T-helper 1 cell treated with Interleukin-12 subunit alpha and Interleukin-12 subunit beta and Interleukin-4 antibody, amounts not matched to agents 30 ng/mL and 1 ng/mL, for 36 hours (primary cell): Measurements from ENCODE around the gene EFHD1. TPM values are rescaled to one million over a fixed set of nuclear protein-coding genes. Genes with fewer than 3 reads are reported as not detected.
"Not testable (repeated sequence)": the region's sequence is repeated elsewhere in the genome, so short reads cannot be mapped to it uniquely, and the experiment has no call there.

Experiments
- intact Hi-C: fragments of 100-400 bp; cut with micrococcal nuclease; formaldehyde crosslinking; loops from one replicate; pipeline ENCODE4 v1.15.1; 2024
- total RNA-seq: library from RNA; stranded (reverse); gene quantifications from 2 replicates; pipeline ENCODE4 v1.2.3, GENCODE V29; 2022

EFHD1 gene
- total RNA-seq, 1 donor from 2014 or later = 0.86 TPM

DNA sequence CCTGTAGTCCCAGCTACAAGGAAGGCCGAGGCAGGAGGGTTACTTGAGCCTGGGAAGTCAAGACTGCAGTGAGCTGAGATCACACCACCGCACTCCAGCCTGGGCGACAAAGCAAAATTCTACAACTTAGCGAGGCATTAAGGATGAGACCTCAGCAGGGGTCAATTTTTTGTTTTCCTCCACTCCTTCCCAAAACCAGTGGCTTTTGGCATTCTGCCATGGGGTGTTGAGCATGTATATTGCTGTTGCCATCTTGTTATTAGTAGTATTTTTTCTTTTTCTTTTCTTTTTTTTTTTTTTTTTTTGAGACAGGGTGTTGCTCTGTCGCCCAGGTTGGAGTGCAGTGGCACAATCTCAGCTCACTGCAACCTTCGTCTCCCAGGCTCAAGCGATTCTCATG, 54.8 kb downstream of the EFHD1 start:
- intact Hi-C loops = no loop called here

- intact Hi-C loops = no loop called here
These were observed 55.9 kb downstream of the EFHD1 start for GRCh38 chr2:232689152-232689910.

DNA sequence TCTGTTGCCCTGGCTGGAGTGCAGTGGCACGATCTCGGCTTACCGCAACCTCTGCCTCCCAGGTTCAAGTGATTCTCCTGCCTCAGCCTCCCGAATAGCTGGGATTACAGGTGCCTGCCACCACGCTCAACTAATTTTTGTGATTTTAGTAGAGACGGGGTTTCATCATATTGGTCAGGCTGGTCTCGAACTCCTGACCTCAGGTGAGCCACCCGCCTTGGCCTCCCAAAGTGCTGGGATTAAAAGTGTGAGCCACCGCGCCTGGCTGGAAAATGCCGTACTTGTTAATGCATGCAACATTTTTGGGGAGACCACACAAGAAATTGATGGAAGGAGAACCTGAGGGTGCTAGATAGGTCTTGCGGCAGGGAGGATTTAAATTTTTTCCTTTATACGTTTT, 57.7 kb downstream of the EFHD1 start:
- intact Hi-C loops = not testable (repeated sequence)

- intact Hi-C loops = no loop called here
These were observed 59.9 kb downstream of the EFHD1 start for GRCh38 chr2:232693344-232693743.

DNA sequence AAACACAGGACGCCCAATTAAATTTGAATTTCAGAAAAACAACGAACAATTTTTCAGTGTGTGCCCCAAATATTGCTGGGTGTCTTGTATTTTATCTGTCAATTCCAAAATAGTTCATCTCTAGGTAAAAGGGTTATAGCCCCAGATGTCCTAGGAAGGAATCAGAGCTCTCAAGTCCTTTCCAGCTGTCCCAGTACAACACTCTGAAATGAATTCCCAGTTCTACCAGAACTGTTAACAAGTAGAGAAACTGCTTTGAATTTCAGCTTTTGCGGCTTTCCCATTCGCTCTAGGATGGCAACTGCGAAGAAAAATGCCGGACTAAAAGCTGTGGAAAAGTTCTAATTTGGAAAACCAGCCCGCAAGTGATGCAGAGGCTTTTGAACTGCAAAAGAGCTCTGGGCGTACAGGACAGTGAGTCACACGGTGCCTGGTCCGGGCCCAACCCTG, 63.2 kb downstream of the EFHD1 start:
- intact Hi-C loops = loop anchor here (1.0 to 5.0 kb wide), 14 partner anchors 90 to 1161 kb away; partner anchors contain the start of genes ATG16L1, DGKD, DIS3L2 and EIF4E2

GRCh38 chr2:232697059-232697806, 63.8 kb downstream of the EFHD1 start, which contains the start of gene GIGYF2:
Gene GIGYF2 (plus strand): TSS chr2:232697331. CDS start chr2:232735198, 37,867 bp downstream.
- intact Hi-C loops = loop anchor here (1.0 to 5.0 kb wide), 14 partner anchors 91 to 1160 kb away; partner anchors contain the start of genes ATG16L1, DGKD, DIS3L2 and EIF4E2

DNA sequence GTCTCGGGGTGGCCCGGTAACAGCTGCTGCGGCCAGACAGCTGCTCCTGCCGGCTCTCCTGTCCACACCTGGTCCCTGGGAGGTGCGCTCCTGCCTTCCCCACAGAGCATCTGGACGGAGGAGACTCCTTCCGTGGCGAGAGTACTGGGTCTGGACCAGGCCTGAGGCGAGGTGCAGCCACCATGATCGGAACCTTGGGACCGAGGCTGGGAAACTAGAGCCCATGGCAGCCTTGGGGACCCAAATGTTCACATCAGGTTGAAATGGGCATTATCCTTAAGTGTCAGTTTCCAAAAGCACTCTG, 64.4 kb downstream of the EFHD1 start:
- intact Hi-C loops = loop anchor here (1.0 to 5.0 kb wide), 14 partner anchors 91 to 1160 kb away; partner anchors contain the start of genes ATG16L1, DGKD, DIS3L2 and EIF4E2

DNA sequence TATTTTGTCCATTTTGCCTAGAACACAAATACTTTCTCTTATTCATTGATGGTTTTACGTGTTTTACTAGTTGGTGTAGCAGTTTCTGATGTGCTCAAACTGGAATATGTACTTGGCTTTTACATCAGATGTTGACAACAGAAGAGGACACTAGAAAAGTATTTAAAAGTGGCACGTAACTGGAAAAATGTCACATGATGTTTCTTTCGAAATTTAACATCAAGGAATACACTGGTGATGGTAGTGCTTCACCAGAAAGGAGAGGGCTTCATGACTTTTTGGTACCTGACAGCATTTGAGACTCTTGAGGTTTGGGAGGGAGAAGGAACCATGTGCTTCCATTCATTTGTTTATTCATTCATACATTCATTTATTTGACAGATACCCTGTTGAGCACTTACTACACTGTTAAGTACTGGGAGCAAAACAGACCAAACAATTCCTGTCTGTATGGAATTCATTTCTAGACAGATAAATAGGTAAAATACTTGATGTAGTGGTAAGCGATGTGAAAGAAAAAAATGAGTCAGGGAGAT, 65.2 kb downstream of the EFHD1 start:
- intact Hi-C loops = loop anchor here (5.0 kb wide), 9 partner anchors 379 to 1159 kb away; partner anchors contain the start of genes ATG16L1, PTMA and USP40

DNA sequence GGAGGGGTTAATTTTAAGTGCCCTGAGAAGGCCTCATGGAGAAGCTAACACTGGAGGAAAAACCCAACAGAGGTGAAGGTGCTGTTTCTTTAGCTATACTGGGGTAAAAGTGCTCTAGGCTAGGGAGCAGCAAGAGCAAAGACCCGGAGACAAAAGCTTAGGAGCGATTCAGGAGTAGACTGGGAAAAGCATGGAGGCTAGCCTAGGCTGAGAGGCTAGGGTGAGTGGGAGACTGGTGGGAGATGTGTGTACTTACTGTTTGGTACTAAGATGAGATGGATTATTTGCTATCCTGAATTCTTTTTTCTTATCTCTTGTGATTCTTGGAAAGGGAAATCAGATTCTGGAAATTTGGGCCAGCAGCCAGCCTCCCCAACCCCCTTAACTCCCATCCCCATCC, 65.7 kb downstream of the EFHD1 start:
- intact Hi-C loops = loop anchor here (5.0 kb wide), 9 partner anchors 378 to 1158 kb away; partner anchors contain the start of genes ATG16L1, PTMA and USP40

GRCh38 chr2:232700154-232700553, 66.8 kb downstream of the EFHD1 start:
- intact Hi-C loops = no loop called here

- intact Hi-C loops = no loop called here
These were observed 73.7 kb downstream of the EFHD1 start for GRCh38 chr2:232707076-232707475.

- intact Hi-C loops = no loop called here
These were observed 80.1 kb downstream of the EFHD1 start for GRCh38 chr2:232713505-232713904.

GRCh38 chr2:232714969-232715368, 81.6 kb downstream of the EFHD1 start:
- intact Hi-C loops = no loop called here

GRCh38 chr2:232720056-232720455, 86.7 kb downstream of the EFHD1 start:
- intact Hi-C loops = not testable (repeated sequence)

GRCh38 chr2:232721261-232721660, 87.9 kb downstream of the EFHD1 start:
- intact Hi-C loops = no loop called here

GRCh38 chr2:232721882-232722281, 88.5 kb downstream of the EFHD1 start:
- intact Hi-C loops = no loop called here

- intact Hi-C loops = no loop called here
These were observed 89.6 kb downstream of the EFHD1 start for GRCh38 chr2:232723027-232723426.

DNA sequence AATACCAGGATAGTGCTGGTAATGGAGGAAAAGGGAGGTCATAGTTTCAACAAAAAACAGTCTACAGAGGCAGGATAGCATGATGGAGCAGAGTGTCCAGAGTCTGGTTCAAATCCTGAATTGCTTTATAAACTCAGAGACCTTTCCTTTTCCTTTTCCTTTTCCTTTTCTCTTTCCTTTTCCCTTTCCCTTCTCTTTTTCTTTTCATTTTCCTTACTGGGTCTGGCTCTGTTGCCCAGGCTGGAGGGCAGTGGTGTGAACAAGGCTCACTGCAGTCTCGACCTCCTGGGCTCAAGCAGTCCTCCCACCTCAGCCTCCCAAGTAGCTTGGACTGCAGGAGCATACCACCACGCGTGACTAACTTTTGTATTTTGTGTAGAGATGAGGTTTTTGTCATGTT, 95.4 kb downstream of the EFHD1 start:
- intact Hi-C loops = no loop called here

DNA sequence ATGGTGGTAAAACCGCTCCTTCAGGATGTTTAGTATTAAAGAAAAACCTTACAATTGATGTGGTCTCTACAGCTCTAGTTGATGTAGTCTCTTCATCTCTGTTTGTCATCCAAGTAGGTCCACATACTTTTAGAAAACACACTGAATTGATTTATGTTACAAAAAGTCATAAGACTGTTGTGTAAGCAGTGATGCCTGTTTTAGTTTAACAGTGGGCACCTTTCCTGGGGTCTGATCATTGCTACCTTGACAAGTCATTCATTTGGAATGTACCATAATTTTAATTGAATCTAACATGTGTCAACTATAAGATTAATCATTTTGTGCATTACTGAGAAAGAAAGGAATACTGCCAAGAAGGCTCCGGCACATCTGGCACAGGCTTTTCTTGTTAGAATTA, 98.1 kb downstream of the EFHD1 start:
- intact Hi-C loops = no loop called here
